Measurements from ENCODE around the gene MICALL2.

DNA sequence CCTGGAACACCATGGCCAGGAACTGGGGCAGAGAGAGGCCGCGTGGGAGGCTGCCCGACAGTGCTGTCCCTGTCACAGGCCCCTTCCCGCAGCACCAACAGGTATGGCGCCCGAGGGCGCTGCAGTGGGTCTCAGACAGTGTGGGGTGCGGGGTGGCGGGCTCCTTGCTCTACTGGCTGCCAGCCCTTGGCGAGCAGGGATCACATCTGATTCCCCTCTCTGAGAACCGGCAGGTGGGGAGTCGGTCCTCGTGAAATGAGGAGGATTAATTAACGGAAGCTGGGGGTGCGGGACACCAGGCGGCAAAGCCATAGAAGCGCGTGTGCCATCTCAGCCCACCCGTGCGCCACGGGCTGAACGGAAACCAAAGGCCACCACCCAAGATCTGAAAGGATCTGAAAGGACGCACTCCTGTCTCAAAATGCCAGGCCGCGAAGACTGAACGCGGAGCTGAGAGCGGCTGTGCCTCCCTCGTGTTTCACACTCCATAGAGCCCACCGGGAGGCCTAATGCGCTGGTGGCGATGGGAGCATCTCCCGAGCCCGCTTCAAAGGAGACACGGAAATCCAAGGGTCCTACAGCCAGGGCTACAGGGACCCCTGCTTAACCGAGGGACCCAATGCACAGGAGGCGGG, 38.1 kb upstream of the MICALL2 start:
- TF ChIP-seq, protein P1, sequence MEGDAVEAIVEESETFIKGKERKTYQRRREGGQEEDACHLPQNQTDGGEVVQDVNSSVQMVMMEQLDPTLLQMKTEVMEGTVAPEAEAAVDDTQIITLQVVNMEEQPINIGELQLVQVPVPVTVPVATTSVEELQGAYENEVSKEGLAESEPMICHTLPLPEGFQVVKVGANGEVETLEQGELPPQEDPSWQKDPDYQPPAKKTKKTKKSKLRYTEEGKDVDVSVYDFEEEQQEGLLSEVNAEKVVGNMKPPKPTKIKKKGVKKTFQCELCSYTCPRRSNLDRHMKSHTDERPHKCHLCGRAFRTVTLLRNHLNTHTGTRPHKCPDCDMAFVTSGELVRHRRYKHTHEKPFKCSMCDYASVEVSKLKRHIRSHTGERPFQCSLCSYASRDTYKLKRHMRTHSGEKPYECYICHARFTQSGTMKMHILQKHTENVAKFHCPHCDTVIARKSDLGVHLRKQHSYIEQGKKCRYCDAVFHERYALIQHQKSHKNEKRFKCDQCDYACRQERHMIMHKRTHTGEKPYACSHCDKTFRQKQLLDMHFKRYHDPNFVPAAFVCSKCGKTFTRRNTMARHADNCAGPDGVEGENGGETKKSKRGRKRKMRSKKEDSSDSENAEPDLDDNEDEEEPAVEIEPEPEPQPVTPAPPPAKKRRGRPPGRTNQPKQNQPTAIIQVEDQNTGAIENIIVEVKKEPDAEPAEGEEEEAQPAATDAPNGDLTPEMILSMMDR (IDR thresholded peaks at IDR 0.05; ENCODE audit: low read depth, low read length, poor library complexity, severe bottlenecking), result no peak
- TF ChIP-seq EZH2phosphoT487 (IDR thresholded peaks at IDR 0.05; ENCODE audit: borderline replicate concordance, low read length), result no peak
